IMR-90 (cell line): ENCODE data around the gene NREP. TPM values are rescaled to one million over a fixed set of nuclear protein-coding genes. Genes with fewer than 3 reads are reported as not detected.

Experiments used
- ATAC-seq: fragments of 200-7000 bp; cut with Tn5 transposase; 2 replicates; pipeline ENCODE4 v1.9.1; 2020; ENCODE audit warnings: low read depth, mild to moderate bottlenecking, moderate library complexity
- BruUV-seq: library from RNA; stranded (reverse); fragments of 400-500 nt; replicated peaks from 2 replicates; lab custom pipeline; 2021; lab: Mats Ljungman, UMichigan
- CTCF ChIA-PET: fragments of 300-600 bp; formaldehyde crosslinking; extraction: SDS; loops from one replicate; lab custom pipeline; 2021; ENCODE audit warnings: antibody characterized with exemption; lab: Yijun Ruan, JAX
- POLR2A ChIA-PET: fragments of 300-600 bp; sonication (Branson Sonifier 250); formaldehyde crosslinking; loops from one replicate; lab custom pipeline; 2022; ENCODE audit warnings: antibody characterized with exemption; ENCODE audit not compliant: unreplicated experiment; lab: Charles Lee
- DNase-seq: peaks from one replicate; pipeline ENCODE4 v3.0.0; 2013
- H2AFZ ChIP-seq: replicated peaks from 2 replicates; pipeline ENCODE3; 2013; ENCODE audit warnings: low read length, mild to moderate bottlenecking; ENCODE audit not compliant: poor library complexity
- H2AK5ac ChIP-seq: 2 replicates; pipeline ENCODE4 v1.6.1; 2013; ENCODE audit warnings: low read depth, low read length, inconsistent platforms
- H2AK9ac ChIP-seq: replicated peaks from 2 replicates; pipeline ENCODE3; 2013; ENCODE audit warnings: mild to moderate bottlenecking, low read depth, low read length, moderate library complexity; ENCODE audit not compliant: poor library complexity
- H2BK120ac ChIP-seq: 2 replicates; pipeline ENCODE4 v1.6.1; 2013; ENCODE audit warnings: low read depth, low read length, inconsistent platforms
- H2BK15ac ChIP-seq: 3 replicates; pipeline ENCODE4 v1.6.1; 2013; ENCODE audit warnings: low read depth, low read length, inconsistent platforms
- H2BK20ac ChIP-seq: 2 replicates; pipeline ENCODE4 v1.6.1; 2013; ENCODE audit warnings: low read depth, mild to moderate bottlenecking, inconsistent platforms, low read length, moderate library complexity
- H2BK5ac ChIP-seq: 2 replicates; pipeline ENCODE4 v1.6.1; 2013; ENCODE audit warnings: mild to moderate bottlenecking, low read depth, low read length, inconsistent platforms; ENCODE audit not compliant: poor library complexity, severe bottlenecking
- H3K14ac ChIP-seq: replicated peaks from 2 replicates; pipeline ENCODE4 v1.6.1; 2013; ENCODE audit warnings: low read depth, low read length, inconsistent platforms
- H3K18ac ChIP-seq: 2 replicates; pipeline ENCODE4 v1.6.1; 2013; ENCODE audit warnings: low read depth, low read length, control low read depth
- H3K23ac ChIP-seq: 2 replicates; pipeline ENCODE4 v1.6.1; 2013; ENCODE audit warnings: low read depth, low read length, inconsistent platforms
- H3K27ac ChIP-seq: 2 replicates; pipeline ENCODE4 v1.5.1; 2013; ENCODE audit warnings: mild to moderate bottlenecking, control low read depth, low read length; ENCODE audit not compliant: insufficient read depth
- H3K27me3 ChIP-seq: 2 replicates; pipeline ENCODE4 v1.6.1; 2013; ENCODE audit warnings: low read length; ENCODE audit not compliant: control insufficient read depth, insufficient read depth
- H3K36me3 ChIP-seq: 2 replicates; pipeline ENCODE4 v1.6.1; 2013; ENCODE audit warnings: low read length, mixed read lengths; ENCODE audit not compliant: control insufficient read depth, insufficient read depth
- H3K4ac ChIP-seq: 2 replicates; pipeline ENCODE4 v1.6.1; 2013; ENCODE audit warnings: low read depth, low read length, inconsistent platforms
- H3K4me1 ChIP-seq: 2 replicates; pipeline ENCODE4 v1.6.1; 2013; ENCODE audit warnings: low read length, mixed read lengths; ENCODE audit not compliant: control insufficient read depth, insufficient read depth
- H3K4me2 ChIP-seq: 2 replicates; pipeline ENCODE4 v1.6.1; 2013; ENCODE audit warnings: low read depth, mild to moderate bottlenecking, control low read depth, low read length, moderate library complexity
- H3K4me3 ChIP-seq: 2 replicates; pipeline ENCODE4 v1.5.1; 2013; ENCODE audit warnings: low read depth, mild to moderate bottlenecking, control low read depth, low read length, moderate library complexity; ENCODE audit not compliant: insufficient read depth
- H3K56ac ChIP-seq: 2 replicates; pipeline ENCODE4 v1.6.1; 2013; ENCODE audit warnings: low read length, inconsistent platforms; ENCODE audit not compliant: insufficient read depth; ENCODE audit errors: extremely low read depth
- H3K79me1 ChIP-seq, 2 experiments: 2 replicates each; pipeline ENCODE4 v1.6.1; 2013; ENCODE audit warnings: low read length in 2 of 2, inconsistent platforms in 1 of 2, low read depth in 1 of 2
- H3K9ac ChIP-seq: 2 replicates; pipeline ENCODE4 v1.6.1; 2013; ENCODE audit warnings: low read depth, low read length, control low read depth
- H3K9me1 ChIP-seq: 2 replicates; pipeline ENCODE4 v1.6.1; 2013; ENCODE audit warnings: low read length, inconsistent platforms; ENCODE audit not compliant: insufficient read depth
- H3K9me3 ChIP-seq: 2 replicates; pipeline ENCODE4 v1.6.1; 2013; ENCODE audit warnings: low read length; ENCODE audit not compliant: control insufficient read depth, insufficient read depth
- H4K20me1 ChIP-seq: 2 replicates; pipeline ENCODE4 v1.6.1; 2013; ENCODE audit warnings: low read length, inconsistent platforms; ENCODE audit not compliant: insufficient read depth
- H4K5ac ChIP-seq: 2 replicates; pipeline ENCODE4 v1.6.1; 2013; ENCODE audit warnings: mild to moderate bottlenecking, low read depth, low read length, control low read depth
- H4K8ac ChIP-seq, 2 experiments: 2 replicates each; pipeline ENCODE4 v1.6.1; 2013; ENCODE audit warnings: low read depth in 2 of 2, low read length in 2 of 2, control low read depth in 1 of 2, inconsistent platforms in 1 of 2
- H4K91ac ChIP-seq: 2 replicates; pipeline ENCODE4 v1.6.1; 2013; ENCODE audit warnings: low read depth, low read length, inconsistent platforms; ENCODE audit not compliant: insufficient read depth
- BHLHE40 ChIP-seq: fragments of 150-350 bp; IDR thresholded peaks from 2 replicates; pipeline ENCODE4 v1.6.1; 2016; ENCODE audit warnings: mild to moderate bottlenecking, low read depth, low read length
- CEBPB ChIP-seq: IDR thresholded peaks from 2 replicates; pipeline ENCODE4 v1.6.1; 2012; ENCODE audit warnings: low read depth, low read length, improper control_type of control experiment
- CHD1 ChIP-seq: IDR thresholded peaks from 2 replicates; pipeline ENCODE4 v1.6.1; 2012; ENCODE audit warnings: low read depth, low read length, improper control_type of control experiment
- CTCF ChIP-seq: conservative IDR thresholded peaks from 2 replicates; pipeline ENCODE4 v1.5.1; 2012; ENCODE audit warnings: mild to moderate bottlenecking, low read depth, low read length, improper control_type of control experiment
- ELK1 ChIP-seq: fragments of 150-350 bp; IDR thresholded peaks from 2 replicates; pipeline ENCODE4 v1.6.1; 2016; ENCODE audit warnings: low read depth, mild to moderate bottlenecking, low read length, moderate library complexity, borderline replicate concordance
- FOS ChIP-seq: fragments of 150-350 bp; IDR thresholded peaks from 2 replicates; pipeline ENCODE4 v1.6.1; 2016; ENCODE audit warnings: low read depth, low read length
- MAFK ChIP-seq: IDR thresholded peaks from 2 replicates; pipeline ENCODE4 v1.6.1; 2012; ENCODE audit warnings: low read depth, low read length, improper control_type of control experiment
- MAZ ChIP-seq: IDR thresholded peaks from 2 replicates; pipeline ENCODE4 v1.6.1; 2012; ENCODE audit warnings: low read depth, mild to moderate bottlenecking, low read length, improper control_type of control experiment, moderate library complexity, borderline replicate concordance
- MXI1 ChIP-seq: IDR thresholded peaks from 2 replicates; pipeline ENCODE4 v1.6.1; 2012; ENCODE audit warnings: low read depth, mild to moderate bottlenecking, low read length, moderate library complexity, borderline replicate concordance
- NFE2L2 ChIP-seq: fragments of 150-350 bp; IDR thresholded peaks from 2 replicates; pipeline ENCODE4 v1.6.1; 2016; ENCODE audit warnings: low read depth, mild to moderate bottlenecking, low read length
- POLR2A ChIP-seq: IDR thresholded peaks from 2 replicates; pipeline ENCODE4 v1.6.1; 2012; ENCODE audit warnings: mild to moderate bottlenecking, low read depth, low read length
- RAD21 ChIP-seq: IDR thresholded peaks from 2 replicates; pipeline ENCODE4 v1.6.1; 2012; ENCODE audit warnings: low read length, improper control_type of control experiment
- RCOR1 ChIP-seq: IDR thresholded peaks from 2 replicates; pipeline ENCODE4 v1.6.1; 2012; ENCODE audit warnings: mild to moderate bottlenecking, low read length, improper control_type of control experiment; ENCODE audit not compliant: insufficient replicate concordance
- RFX5 ChIP-seq: IDR thresholded peaks from 2 replicates; pipeline ENCODE4 v1.8.0; 2012; ENCODE audit warnings: low read depth, mild to moderate bottlenecking, low read length, moderate library complexity
- SMC3 ChIP-seq: fragments of 150-350 bp; IDR thresholded peaks from 2 replicates; pipeline ENCODE4 v1.6.1; 2016; ENCODE audit warnings: low read depth, mild to moderate bottlenecking, antibody characterized with exemption, low read length, moderate library complexity
- WGBS, 2 experiments: methylation state at CpG; one replicate each; pipeline versions ENCODE4 v1.1.5 to v1.1.7; 2013; ENCODE audit warnings: missing lambda C conversion rate in 2 of 2; ENCODE audit not compliant: insufficient read length in 1 of 2; ENCODE audit errors: extremely low coverage in 2 of 2; 5-methylcytosine and 5-hydroxymethylcytosine counted together
- dilution Hi-C: fragments of 300-500 bp; cut with HindIII; formaldehyde crosslinking; loops from one replicate; pipeline ENCODE4 v1.14.3; 2018; ENCODE audit warnings: low sequenced_read_pairs; ENCODE audit not compliant: unreplicated experiment
- in situ Hi-C: fragments of 300-500 bp; cut with MboI; formaldehyde crosslinking; loops from 3 replicates; pipeline ENCODE4 v1.14.3; 2019; ENCODE audit warnings: low sequenced_read_pairs, inconsistent platforms, mixed read lengths
- intact Hi-C: fragments of 100-400 bp; cut with micrococcal nuclease; formaldehyde crosslinking; loops from 2 replicates; pipeline ENCODE4 v1.10.0; 2022
- polyA plus RNA-seq, 3 experiments: library from polyadenylated mRNA; depleted of rRNA; stranded (reverse); fragments of >200 nt; gene quantifications; 2 replicates each; pipeline ENCODE4 v1.2.3, GENCODE V29; 2012; ENCODE audit warnings: low replicate concordance in 1 of 3
- total RNA-seq: library from RNA; depleted of rRNA; stranded (reverse); fragments of >200 nt; gene quantifications from 2 replicates; pipeline ENCODE4 v1.2.3, GENCODE V29; 2012
- TF ChIP-seq, protein P1 (sequence below): fragments of 150-350 bp; IDR thresholded peaks from 2 replicates; pipeline ENCODE4 v1.6.1; 2017; ENCODE audit warnings: mild to moderate bottlenecking, antibody characterized with exemption, low read length, low read depth

The NREP gene
- total and polyA plus RNA-seq, 2 of the 4 experiments (the other 2 are of a cell fraction), result 178 to 277 TPM

- DNase-seq, result no peak
- no TSS peak for BruUV-seq
- Histone ChIP-seq H2BK20ac (peak overlapping the region; percentile 82), H3K79me1 (peaks cover 19 to 46% of the 10 kb centered on the region in 2 experiments), H4K20me1 (no peaks in the 10 kb centered on the region), H3K4me3 (no peak overlapping the region), H2AK5ac (peak overlapping the region; percentile 90), H3K4me1 (peaks cover 24% of the 10 kb centered on the region), H4K91ac (peak overlapping the region; percentile 75), H3K9ac (no peak overlapping the region), H3K56ac (no peak overlapping the region), H3K27me3 (no peaks in the 10 kb centered on the region), H3K9me1 (peaks cover 11% of the 10 kb centered on the region), H3K4ac (peak overlapping the region; percentile 92), H2AFZ (no peak overlapping the region), H3K27ac (peak overlapping the region; percentile 24; the same call in 1 of the 2 replicates), H2BK120ac (peak overlapping the region; percentile 81), H2BK15ac (0 out of 3 replicates have a peak overlapping the region, but pooled peaks have one; percentile 55), H3K18ac (peak overlapping the region; percentile 71), H3K14ac (peak overlapping the region; percentile 79; the same call in 1 of the 2 replicates), H4K5ac (peak overlapping the region; percentile 50), H2BK5ac (peak overlapping the region; percentile 95), H4K8ac (peak overlapping the region; percentile 3 to 66; a peak in 3 of 4 replicates), H3K4me2 (no peak overlapping the region; the same call in 1 of the 2 replicates), H3K9me3 (no peaks in the 10 kb centered on the region), H3K36me3 (peaks cover 6% of the 10 kb centered on the region), H3K23ac (peak overlapping the region; percentile 92), H2AK9ac (peak overlapping the region; percentile 46)
- POLR2A ChIA-PET, result no interaction called here
- no peak for ATAC-seq
- TF ChIP-seq, protein P1, sequence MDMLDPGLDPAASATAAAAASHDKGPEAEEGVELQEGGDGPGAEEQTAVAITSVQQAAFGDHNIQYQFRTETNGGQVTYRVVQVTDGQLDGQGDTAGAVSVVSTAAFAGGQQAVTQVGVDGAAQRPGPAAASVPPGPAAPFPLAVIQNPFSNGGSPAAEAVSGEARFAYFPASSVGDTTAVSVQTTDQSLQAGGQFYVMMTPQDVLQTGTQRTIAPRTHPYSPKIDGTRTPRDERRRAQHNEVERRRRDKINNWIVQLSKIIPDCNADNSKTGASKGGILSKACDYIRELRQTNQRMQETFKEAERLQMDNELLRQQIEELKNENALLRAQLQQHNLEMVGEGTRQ, result no peak
- no peak for TF ChIP-seq BHLHE40
- no peak for TF ChIP-seq NFE2L2
- TF ChIP-seq RAD21, result no peak
- no peak for TF ChIP-seq RFX5
- TF ChIP-seq FOS, result no peak
- no peak for TF ChIP-seq MAZ
- no peak for TF ChIP-seq MAFK
- TF ChIP-seq ELK1, result no peak
- no peak for TF ChIP-seq CHD1
- TF ChIP-seq SMC3, result no peak
- no peak for TF ChIP-seq RCOR1
- no peak; the same call in 1 of the 2 replicates for TF ChIP-seq MXI1
- TF ChIP-seq CTCF, result no peak
- no peak for TF ChIP-seq POLR2A
- no peak for TF ChIP-seq CEBPB
- intact Hi-C loops, result no loop called here
- in situ Hi-C loops, result no loop called here
- dilution Hi-C loops, result no loop called here
- no CpG with 5 or more reads among the region's 4 CpGs for WGBS, 2 experiments
- CTCF ChIA-PET, result no interaction called here
These were observed 10.2 kb downstream of the NREP start for GRCh38 chr5:111746791-111747190.
